Measurements from ENCODE around the gene CAPG. TPM values are rescaled to one million over a fixed set of nuclear protein-coding genes. Genes with fewer than 3 reads are reported as not detected.

Gene CAPG
- total RNA-seq, 1 donor from 2014 or later, result 165 TPM

DNA sequence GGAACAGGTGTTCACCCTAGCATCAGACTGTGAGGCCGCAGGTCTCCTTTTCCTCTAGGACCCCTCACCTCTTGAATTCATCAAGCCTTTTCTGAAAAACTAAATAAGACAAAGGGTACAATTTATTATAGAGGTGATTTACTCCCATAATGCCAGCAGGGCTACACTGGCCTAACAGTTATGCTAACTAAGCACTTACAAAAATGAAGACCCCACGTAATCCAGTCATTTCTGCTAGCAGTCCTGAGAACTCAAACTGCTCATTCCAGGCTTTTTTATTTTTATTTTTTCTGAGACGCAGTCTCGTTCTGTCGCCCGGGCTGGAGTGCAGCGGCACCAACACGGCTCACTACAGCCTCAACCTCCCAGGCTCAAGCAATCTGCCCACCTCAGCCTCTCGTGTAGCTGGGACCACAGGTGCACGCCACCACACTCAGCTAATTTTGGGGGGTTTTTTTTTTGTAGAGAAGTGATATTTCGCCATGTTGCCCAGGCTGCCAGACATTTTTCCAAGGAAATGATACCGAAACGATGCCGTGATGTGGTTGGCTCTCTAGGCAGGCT is 14.2 kb downstream of the CAPG start:
- peak overlapping the region in 1 of 2 donors; percentile 15 for H3K4me3 ChIP-seq
- no peak for DNase-seq (ENCODE audit: extremely low spot score in 2 of 2)
- TF ChIP-seq POLR2AphosphoS5 (IDR thresholded peaks at IDR 0.05; ENCODE audit: insufficient read depth in 1 of 2, low read depth in 1 of 2) (no peak), POLR2A (IDR thresholded peaks at IDR 0.05) (no peak)
- TF ChIP-seq, protein P1, sequence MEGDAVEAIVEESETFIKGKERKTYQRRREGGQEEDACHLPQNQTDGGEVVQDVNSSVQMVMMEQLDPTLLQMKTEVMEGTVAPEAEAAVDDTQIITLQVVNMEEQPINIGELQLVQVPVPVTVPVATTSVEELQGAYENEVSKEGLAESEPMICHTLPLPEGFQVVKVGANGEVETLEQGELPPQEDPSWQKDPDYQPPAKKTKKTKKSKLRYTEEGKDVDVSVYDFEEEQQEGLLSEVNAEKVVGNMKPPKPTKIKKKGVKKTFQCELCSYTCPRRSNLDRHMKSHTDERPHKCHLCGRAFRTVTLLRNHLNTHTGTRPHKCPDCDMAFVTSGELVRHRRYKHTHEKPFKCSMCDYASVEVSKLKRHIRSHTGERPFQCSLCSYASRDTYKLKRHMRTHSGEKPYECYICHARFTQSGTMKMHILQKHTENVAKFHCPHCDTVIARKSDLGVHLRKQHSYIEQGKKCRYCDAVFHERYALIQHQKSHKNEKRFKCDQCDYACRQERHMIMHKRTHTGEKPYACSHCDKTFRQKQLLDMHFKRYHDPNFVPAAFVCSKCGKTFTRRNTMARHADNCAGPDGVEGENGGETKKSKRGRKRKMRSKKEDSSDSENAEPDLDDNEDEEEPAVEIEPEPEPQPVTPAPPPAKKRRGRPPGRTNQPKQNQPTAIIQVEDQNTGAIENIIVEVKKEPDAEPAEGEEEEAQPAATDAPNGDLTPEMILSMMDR (IDR thresholded peaks at IDR 0.05), result no peak

DNA sequence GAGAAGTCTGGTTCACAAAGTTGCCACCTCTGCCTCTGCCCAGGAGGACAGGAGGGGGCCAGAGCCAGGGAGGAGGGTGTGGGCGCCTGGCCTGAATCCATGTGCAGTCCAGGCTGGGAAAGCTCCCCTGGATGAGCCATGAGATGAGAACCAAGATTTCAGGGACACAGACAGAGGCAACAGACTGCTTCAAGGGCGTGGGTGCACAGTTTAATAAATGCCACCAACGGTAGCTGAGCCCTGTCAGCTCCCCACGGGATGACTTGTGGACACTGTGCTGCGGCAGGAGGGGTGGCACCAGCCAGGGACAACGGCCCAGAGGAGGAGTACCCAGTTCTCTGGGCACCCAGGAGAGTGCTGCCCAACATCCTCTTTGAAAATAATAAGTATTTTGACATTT is 15.2 kb downstream of the CAPG start:
- H3K36me3 ChIP-seq, result peaks cover 2 to 48% of the 10 kb centered on the region in 2 donors
- H3K27me3 ChIP-seq, result no peaks in the 10 kb centered on the region
- intact Hi-C loops (cut with DNase I), result no loop called here
- H3K9me3 ChIP-seq, result no peaks in the 10 kb centered on the region
- TF ChIP-seq, protein P1 (IDR thresholded peaks at IDR 0.05), result no peak
- TF ChIP-seq POLR2AphosphoS5 (IDR thresholded peaks at IDR 0.05; ENCODE audit: insufficient read depth in 1 of 2, low read depth in 1 of 2) (no peak), POLR2A (IDR thresholded peaks at IDR 0.05) (no peak)
- no peak for DNase-seq (ENCODE audit: extremely low spot score in 2 of 2)
- peaks cover 46% of the 10 kb centered on the region for H3K4me1 ChIP-seq
- no peak overlapping the region for H3K27ac ChIP-seq
- H3K4me3 ChIP-seq, result no peak overlapping the region

More for the DNA sequence above, 14.2 kb downstream of the CAPG start:
- Histone ChIP-seq H3K36me3 (peaks cover 2 to 52% of the 10 kb centered on the region in 2 donors), H3K9me3 (no peaks in the 10 kb centered on the region), H3K4me1 (peaks cover 48% of the 10 kb centered on the region), H3K27ac (peak overlapping the region; percentile 63), H3K27me3 (no peaks in the 10 kb centered on the region)
- intact Hi-C loops (cut with DNase I), result no loop called here

DNA sequence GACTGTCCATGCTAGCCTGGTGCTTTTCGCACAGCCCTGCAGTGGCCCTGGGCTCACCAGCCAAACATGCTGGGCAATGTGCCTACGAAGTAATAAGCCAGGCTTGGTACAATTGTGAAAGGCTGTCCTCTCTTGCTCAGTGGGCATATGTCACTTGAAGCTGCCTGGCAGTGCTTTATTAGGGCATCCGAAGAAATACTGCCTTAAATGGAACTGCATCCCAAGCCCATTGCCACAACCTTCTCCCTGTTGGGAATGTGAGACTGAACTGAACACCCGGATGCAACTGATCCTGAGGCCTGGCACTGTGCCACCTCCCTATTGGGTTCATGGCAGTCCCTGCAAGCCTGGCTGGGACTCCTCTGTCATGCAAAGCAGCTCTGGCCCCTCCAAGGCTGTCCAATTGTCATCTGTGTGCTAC is 15.9 kb downstream of the CAPG start:
- H3K27ac ChIP-seq, result no peak overlapping the region
- peaks cover 46% of the 10 kb centered on the region for H3K4me1 ChIP-seq
- no peaks in the 10 kb centered on the region for H3K27me3 ChIP-seq
- TF ChIP-seq, protein P1 (IDR thresholded peaks at IDR 0.05), result no peak
- TF ChIP-seq POLR2AphosphoS5 (IDR thresholded peaks at IDR 0.05; ENCODE audit: insufficient read depth in 1 of 2, low read depth in 1 of 2), result no peak
- TF ChIP-seq POLR2A (IDR thresholded peaks at IDR 0.05), result no peak
- no peak overlapping the region for H3K4me3 ChIP-seq
- H3K36me3 ChIP-seq, result peaks cover 2 to 50% of the 10 kb centered on the region in 2 donors
- intact Hi-C loops (cut with DNase I), result no loop called here
- DNase-seq (ENCODE audit: extremely low spot score in 2 of 2), result no peak
- H3K9me3 ChIP-seq, result no peaks in the 10 kb centered on the region

DNA sequence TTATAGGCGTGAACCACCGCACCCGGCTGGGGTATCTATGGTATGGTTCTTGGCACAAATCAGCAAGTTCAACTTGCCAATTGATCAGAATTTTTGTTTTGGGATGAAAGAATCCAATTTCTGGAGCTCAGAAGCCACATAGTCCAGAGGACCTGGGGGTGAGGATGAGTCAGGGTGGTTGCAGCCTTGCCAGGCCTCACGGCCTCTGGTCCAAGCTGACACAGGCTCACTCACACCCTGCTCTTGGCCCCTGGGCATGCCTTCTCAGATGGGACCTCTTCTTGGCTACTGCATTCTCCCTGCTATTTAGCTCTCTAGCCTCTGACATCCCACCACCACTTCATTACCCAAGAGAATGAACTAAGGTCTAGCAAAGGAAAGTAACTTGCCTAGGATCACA is 16.3 kb downstream of the CAPG start:
- H3K4me3 ChIP-seq, result no peak overlapping the region
- H3K9me3 ChIP-seq, result no peaks in the 10 kb centered on the region
- no peak for DNase-seq (ENCODE audit: extremely low spot score in 2 of 2)
- no peak overlapping the region for H3K27ac ChIP-seq
- H3K36me3 ChIP-seq, result peaks cover 2 to 48% of the 10 kb centered on the region in 2 donors
- no peaks in the 10 kb centered on the region for H3K27me3 ChIP-seq
- TF ChIP-seq, protein P1 (IDR thresholded peaks at IDR 0.05), result no peak
- no peak for TF ChIP-seq POLR2AphosphoS5 (IDR thresholded peaks at IDR 0.05; ENCODE audit: insufficient read depth in 1 of 2, low read depth in 1 of 2)
- TF ChIP-seq POLR2A (IDR thresholded peaks at IDR 0.05), result no peak
- intact Hi-C loops (cut with DNase I), result no loop called here
- H3K4me1 ChIP-seq, result peaks cover 45% of the 10 kb centered on the region

DNA sequence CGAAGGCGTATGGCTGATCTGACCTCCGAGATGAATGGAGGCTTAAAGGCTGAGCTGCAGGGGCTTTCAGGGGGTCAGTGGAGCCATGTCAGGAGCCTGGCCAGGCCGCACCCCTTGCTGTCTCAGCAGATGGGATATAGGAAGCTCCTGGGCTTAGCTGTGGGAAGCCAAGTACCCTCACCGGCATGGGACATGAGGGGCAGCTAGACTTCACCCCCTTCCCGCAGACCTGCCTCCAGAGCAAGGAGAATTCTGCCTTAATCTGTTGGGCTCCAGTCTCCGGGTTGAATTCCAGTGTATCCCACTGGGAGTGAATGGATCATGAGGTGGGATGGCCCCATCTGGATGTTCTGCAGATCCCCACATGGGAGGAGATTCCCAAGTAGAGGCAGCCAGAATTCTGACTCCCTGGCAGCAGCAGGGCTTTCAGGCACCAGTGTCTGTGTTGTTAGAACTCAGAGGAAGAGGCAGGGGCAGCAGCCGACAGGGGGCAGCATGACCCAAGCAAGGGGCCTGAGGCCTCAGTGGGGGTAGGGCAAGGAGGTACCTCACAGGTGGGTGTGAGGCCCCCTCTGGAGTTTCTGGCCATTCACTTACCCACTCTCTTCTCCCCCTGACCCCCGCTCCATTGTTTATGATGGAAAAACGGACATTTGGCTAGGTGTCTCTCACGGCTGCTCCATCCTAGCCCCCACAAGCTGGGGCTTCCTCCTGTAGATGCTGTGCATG is 19.1 kb downstream of the CAPG start:
- Histone ChIP-seq H3K27ac (no peak overlapping the region), H3K9me3 (no peaks in the 10 kb centered on the region), H3K4me3 (no peak overlapping the region), H3K27me3 (no peaks in the 10 kb centered on the region), H3K4me1 (peaks cover 18% of the 10 kb centered on the region), H3K36me3 (peaks cover 0 to 50% of the 10 kb centered on the region in 2 donors)
- intact Hi-C loops (cut with DNase I), result no loop called here
- TF ChIP-seq POLR2AphosphoS5 (IDR thresholded peaks at IDR 0.05; ENCODE audit: insufficient read depth in 1 of 2, low read depth in 1 of 2), result no peak
- TF ChIP-seq, protein P1 (IDR thresholded peaks at IDR 0.05), result peak; percentile 34 to 50 (median 35)
- DNase-seq (ENCODE audit: extremely low spot score in 2 of 2), result no peak

Data from vagina (tissue), 2 donors.